Left ventricle myocardium superior (tissue), 1 donor: ENCODE measurements around the gene PRIM2. TPM values are rescaled to one million over a fixed set of nuclear protein-coding genes. Genes with fewer than 3 reads are reported as not detected.
"Not testable (repeated sequence)": the region's sequence is repeated elsewhere in the genome, so short reads cannot be mapped to it uniquely, and the experiment has no call there.

Experiments used
- ATAC-seq: fragments of 200-7000 bp; cut with Tn5 transposase; one replicate; pipeline ENCODE4 v1.9.1; 2020; ENCODE audit warnings: mild to moderate bottlenecking, moderate library complexity
- DNase-seq: peaks from one replicate; pipeline ENCODE4 v3.0.0-alpha.2; 2020
- intact Hi-C: fragments of 100-400 bp; cut with micrococcal nuclease; formaldehyde crosslinking; loops from one replicate; pipeline ENCODE4 v1.11.0; 2022
- microRNA-seq: library from miRNA; unstranded; fragments of <30 nt; microRNA quantifications from one replicate; pipeline ENCODE4 v1.2.0, GENCODE V29; 2020; ENCODE audit warnings: borderline number of aligned reads
- total RNA-seq: library from RNA; stranded (reverse); fragmentation: NEBNext Ultra II Directional; extraction: Animal tissue kit (Norgen Biotek cat#: 25700); gene quantifications from one replicate; pipeline ENCODE4 v1.2.1, GENCODE V29; 2021
- donor health status: DM: no; HTN: yes; CAD: no; lungs with severe emphysema.

PRIM2 gene
- total RNA-seq, 1 donor from 2014 or later, result 4.2 TPM

DNA sequence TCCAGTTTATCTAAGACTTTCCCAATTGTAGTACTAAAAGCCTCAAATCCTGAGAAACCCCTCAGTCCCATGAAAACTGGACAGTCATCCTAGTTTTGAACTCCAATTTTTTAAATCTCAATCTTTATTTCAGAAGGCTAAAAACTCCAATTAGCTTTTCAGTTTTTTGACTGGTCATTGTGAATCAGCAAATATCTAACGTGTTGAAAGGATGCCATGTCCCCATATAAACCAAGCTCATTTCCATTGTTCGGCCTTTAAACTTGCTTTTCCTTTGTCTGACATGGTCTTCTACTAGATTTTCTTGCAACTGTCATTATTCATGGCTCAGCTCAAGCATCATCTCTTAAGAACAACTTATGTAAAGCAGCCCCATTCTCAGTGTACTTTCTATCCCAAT is 342.4 kb downstream of the PRIM2 start:
- DNase-seq, intact Hi-C loops, ATAC-seq: not testable (repeated sequence)

DNA sequence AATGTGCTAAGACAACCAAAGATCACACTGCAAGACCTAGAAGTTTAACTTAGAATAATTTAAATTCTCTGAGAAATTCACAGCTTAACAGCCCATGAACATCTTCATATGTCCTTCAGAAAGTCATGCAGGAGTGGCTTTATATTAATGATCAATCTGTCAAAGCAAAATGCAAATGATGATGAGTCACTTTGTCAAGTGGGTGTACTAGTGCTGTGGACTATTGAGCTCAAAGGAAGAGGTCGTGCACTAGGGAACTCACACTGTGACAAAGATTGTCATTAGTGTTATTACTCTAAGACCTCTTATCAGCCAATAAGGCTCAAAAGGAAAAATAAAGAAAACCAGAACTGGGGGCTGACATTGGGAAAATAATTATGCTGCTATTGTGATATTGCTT is 343.5 kb downstream of the PRIM2 start:
- intact Hi-C loops, ATAC-seq, DNase-seq: not testable (repeated sequence)

GRCh38 chr6:57668108-57668507 is 350.7 kb downstream of the PRIM2 start:
- DNase-seq, ATAC-seq, intact Hi-C loops: not testable (repeated sequence)

DNA sequence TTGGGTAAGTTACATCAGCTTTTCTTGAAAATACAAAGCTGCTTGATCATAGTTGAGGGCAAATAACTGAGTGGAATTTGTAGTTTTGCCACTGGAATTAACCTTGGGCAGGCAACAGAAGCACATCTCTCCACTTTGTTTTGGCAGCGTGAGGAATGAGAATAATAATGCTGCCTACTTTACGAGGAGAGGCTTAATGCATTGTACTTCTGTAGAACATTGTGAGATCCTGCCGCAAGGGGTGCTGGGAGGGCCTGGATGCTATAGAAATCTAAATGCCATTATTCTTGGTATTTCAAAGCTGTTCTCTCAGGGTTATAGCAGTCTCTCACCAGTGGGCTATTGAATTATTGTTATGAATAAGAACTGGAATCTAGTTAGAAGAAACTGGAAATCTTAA is 353.8 kb downstream of the PRIM2 start:
- DNase-seq, intact Hi-C loops, ATAC-seq: not testable (repeated sequence)

DNA sequence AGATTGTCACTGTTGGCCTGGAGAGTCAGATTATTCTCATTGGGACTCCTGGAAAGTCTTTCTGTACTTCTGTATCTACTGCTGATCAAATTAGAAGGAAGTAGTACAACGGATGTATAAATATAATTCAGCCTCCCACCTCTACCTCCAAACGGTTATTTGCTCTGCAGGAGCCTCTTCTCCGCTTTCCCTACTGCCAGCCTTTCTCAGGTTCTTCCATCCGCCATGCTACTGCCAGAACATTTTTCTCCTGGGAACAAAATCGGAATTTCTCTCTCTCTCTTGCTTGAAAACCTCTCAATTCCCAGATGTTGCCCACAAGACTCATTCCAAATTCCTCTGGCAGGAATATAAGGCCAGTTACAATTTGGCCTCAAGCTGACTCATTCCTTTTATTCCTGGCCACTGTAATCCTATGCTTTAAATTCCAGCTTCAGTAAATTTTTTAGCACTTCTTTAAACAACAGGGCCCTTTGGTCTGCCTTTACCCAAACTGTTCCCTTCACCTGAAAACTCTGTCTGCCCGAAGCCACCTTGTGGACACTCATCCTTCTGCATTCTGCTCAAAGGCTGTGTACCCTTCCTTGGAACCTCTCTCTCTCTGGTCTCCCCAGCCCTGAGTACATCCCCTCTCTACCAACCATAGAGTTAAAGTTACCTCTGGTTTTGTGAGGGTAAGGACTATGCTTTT is 354.7 kb downstream of the PRIM2 start:
- intact Hi-C loops, ATAC-seq, DNase-seq: not testable (repeated sequence)

- DNase-seq, intact Hi-C loops, ATAC-seq: not testable (repeated sequence)
Measured at GRCh38 chr6:57673281-57673680, 355.9 kb downstream of the PRIM2 start.

DNA sequence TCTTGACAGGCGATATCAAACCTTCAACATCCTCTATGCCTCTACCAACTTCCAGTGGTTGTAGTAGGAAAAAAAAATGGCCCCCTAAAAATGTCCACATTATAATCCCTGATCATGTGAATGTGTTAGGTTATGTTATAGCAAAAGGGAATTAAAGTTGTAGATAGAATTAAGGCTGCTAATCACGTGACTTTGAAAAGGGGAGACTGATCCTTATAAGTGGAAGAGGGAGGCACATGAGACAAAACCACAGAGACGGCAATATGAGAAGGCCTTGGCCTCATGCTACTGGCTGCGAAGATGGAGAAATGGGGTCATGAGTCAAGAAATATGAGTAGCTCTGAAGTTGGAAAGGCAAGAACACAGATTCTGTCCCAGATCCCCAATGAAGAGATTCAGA is 358.0 kb downstream of the PRIM2 start:
- ATAC-seq, DNase-seq, intact Hi-C loops: not testable (repeated sequence)

GRCh38 chr6:57696382-57696781 is 379.0 kb downstream of the PRIM2 start:
- DNase-seq, intact Hi-C loops, ATAC-seq: not testable (repeated sequence)

Small RNA genes lying within 50 kb of the gene (microRNA-seq; reads per million reads assigned to microRNA genes)
- not detected for gene MIR548U

Other genes starting within 250 kb of the PRIM2 start
- 23.7 TPM for gene ZNF451, start 227.4 kb upstream of the PRIM2 start, total RNA-seq
- 14.8 TPM for gene BAG2, start 145.3 kb upstream of the PRIM2 start, total RNA-seq
- 11.9 TPM for gene RAB23, start 95.3 kb upstream of the PRIM2 start, total RNA-seq